Measurements from ENCODE around the gene TEX264. TPM values are rescaled to one million over a fixed set of nuclear protein-coding genes. Genes with fewer than 3 reads are reported as not detected.
A peak's percentile ranks its signal among the peaks of the same experiment; 100 is the strongest.

Gene TEX264
- total and polyA plus RNA-seq, 2 of the 13 experiments (the other 11 are each of a cell fraction or from before 2014, with no cell fraction given) = 35.2 to 52.1 TPM

DNA sequence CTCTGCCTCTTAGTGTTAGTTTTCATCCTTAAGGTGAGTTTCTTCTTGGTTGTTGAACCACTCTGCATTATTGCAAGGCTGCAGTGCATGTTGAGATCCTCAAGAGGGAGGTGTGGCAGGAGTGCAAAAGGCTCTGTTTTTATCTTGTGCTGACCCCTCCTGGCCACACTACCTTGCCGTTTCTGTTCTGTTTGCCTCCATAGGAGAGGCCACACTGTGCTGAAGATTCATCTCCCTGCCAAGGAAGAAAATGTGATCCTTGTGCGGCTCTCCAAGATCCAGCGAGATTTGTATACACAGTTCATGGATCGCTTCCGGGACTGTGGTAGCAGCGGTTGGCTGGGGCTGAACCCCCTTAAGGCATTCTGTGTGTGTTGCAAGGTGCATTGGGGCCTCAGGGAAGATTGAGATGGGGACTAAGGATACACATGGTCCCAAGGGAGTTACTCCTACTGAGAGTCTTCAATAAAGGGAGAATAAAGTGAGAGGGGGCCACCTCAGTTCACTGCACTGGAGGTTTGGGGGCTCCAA, 33.0 kb upstream of the TEX264 start (continued):
- TF ChIP-seq, protein P1, sequence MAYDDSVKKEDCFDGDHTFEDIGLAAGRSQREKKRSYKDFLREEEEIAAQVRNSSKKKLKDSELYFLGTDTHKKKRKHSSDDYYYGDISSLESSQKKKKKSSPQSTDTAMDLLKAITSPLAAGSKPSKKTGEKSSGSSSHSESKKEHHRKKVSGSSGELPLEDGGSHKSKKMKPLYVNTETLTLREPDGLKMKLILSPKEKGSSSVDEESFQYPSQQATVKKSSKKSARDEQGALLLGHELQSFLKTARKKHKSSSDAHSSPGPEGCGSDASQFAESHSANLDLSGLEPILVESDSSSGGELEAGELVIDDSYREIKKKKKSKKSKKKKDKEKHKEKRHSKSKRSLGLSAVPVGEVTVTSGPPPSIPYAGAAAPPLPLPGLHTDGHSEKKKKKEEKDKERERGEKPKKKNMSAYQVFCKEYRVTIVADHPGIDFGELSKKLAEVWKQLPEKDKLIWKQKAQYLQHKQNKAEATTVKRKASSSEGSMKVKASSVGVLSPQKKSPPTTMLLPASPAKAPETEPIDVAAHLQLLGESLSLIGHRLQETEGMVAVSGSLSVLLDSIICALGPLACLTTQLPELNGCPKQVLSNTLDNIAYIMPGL (CRISPR knock-in tag; IDR thresholded peaks at IDR 0.05; ENCODE audit: borderline replicate concordance in 1 of 2, low read depth in 1 of 2) = peak in 1 of 2 experiments; percentile 79; a peak in 2 of 4 replicates
- TF ChIP-seq ZNF777 (CRISPR knock-in tag; IDR thresholded peaks at IDR 0.05) (no peak), ZNF570 (CRISPR knock-in tag; IDR thresholded peaks at IDR 0.05; ENCODE audit: borderline replicate concordance) (no peak), ZNF513 (CRISPR knock-in tag; conservative IDR thresholded peaks at IDR 0.05) (no peak), ARNT (IDR thresholded peaks at IDR 0.05) (no peak), PLRG1 (conservative IDR thresholded peaks at IDR 0.05) (no peak), ZNF879 (CRISPR knock-in tag; IDR thresholded peaks at IDR 0.05) (no peak), SIN3B (IDR thresholded peaks at IDR 0.05; ENCODE audit: low read length) (no peak), TEAD3 (CRISPR knock-in tag; optimal IDR thresholded peaks at IDR 0.05; ENCODE audit: borderline replicate concordance) (peak; percentile 44), TRAFD1 (CRISPR knock-in tag; IDR thresholded peaks at IDR 0.05; ENCODE audit: borderline replicate concordance) (no peak), ZNF24 (IDR thresholded peaks at IDR 0.05) (no peak), ETV6 (CRISPR knock-in tag; conservative IDR thresholded peaks at IDR 0.05) (no peak), NFE2L2 (IDR thresholded peaks at IDR 0.05; ENCODE audit: low read length) (no peak), FOSL2 (CRISPR knock-in tag; IDR thresholded peaks at IDR 0.05) (peak; percentile 8; the same call in 1 of the 2 replicates), PITX1 (CRISPR knock-in tag; IDR thresholded peaks at IDR 0.05) (no peak), DNMT3B (CRISPR knock-in tag; conservative IDR thresholded peaks at IDR 0.05) (no peak), ZNF496 (CRISPR knock-in tag; IDR thresholded peaks at IDR 0.05; ENCODE audit: insufficient replicate concordance) (no peak), CBX5 (CRISPR knock-in tag; IDR thresholded peaks at IDR 0.05; ENCODE audit: borderline replicate concordance) (no peak; the same call in 1 of the 2 replicates)
- TF ChIP-seq, protein P2, sequence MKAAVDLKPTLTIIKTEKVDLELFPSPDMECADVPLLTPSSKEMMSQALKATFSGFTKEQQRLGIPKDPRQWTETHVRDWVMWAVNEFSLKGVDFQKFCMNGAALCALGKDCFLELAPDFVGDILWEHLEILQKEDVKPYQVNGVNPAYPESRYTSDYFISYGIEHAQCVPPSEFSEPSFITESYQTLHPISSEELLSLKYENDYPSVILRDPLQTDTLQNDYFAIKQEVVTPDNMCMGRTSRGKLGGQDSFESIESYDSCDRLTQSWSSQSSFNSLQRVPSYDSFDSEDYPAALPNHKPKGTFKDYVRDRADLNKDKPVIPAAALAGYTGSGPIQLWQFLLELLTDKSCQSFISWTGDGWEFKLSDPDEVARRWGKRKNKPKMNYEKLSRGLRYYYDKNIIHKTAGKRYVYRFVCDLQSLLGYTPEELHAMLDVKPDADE (CRISPR knock-in tag; IDR thresholded peaks at IDR 0.05) = no peak
- TF ChIP-seq, protein P3, sequence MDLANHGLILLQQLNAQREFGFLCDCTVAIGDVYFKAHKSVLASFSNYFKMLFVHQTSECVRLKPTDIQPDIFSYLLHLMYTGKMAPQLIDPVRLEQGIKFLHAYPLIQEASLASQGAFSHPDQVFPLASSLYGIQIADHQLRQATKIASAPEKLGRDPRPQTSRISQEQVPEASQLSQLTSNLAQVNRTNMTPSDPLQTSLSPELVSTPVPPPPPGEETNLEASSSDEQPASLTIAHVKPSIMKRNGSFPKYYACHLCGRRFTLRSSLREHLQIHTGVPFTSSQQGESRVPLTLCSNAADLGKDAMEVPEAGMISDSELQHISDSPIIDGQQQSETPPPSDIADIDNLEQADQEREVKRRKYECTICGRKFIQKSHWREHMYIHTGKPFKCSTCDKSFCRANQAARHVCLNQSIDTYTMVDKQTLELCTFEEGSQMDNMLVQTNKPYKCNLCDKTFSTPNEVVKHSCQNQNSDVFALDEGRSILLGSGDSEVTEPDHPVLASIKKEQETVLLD (CRISPR knock-in tag; IDR thresholded peaks at IDR 0.05; ENCODE audit: low read depth) = no peak
- TF ChIP-seq, protein P4, sequence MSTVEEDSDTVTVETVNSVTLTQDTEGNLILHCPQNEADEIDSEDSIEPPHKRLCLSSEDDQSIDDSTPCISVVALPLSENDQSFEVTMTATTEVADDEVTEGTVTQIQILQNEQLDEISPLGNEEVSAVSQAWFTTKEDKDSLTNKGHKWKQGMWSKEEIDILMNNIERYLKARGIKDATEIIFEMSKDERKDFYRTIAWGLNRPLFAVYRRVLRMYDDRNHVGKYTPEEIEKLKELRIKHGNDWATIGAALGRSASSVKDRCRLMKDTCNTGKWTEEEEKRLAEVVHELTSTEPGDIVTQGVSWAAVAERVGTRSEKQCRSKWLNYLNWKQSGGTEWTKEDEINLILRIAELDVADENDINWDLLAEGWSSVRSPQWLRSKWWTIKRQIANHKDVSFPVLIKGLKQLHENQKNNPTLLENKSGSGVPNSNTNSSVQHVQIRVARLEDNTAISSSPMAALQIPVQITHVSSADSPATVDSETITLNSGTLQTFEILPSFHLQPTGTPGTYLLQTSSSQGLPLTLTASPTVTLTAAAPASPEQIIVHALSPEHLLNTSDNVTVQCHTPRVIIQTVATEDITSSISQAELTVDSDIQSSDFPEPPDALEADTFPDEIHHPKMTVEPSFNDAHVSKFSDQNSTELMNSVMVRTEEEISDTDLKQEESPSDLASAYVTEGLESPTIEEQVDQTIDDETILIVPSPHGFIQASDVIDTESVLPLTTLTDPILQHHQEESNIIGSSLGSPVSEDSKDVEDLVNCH (CRISPR knock-in tag; IDR thresholded peaks at IDR 0.05) = no peak
